Uterus (tissue), 4 donors: ENCODE data around the gene PYDC2. TPM values are rescaled to one million over a fixed set of nuclear protein-coding genes. Genes with fewer than 3 reads are reported as not detected.

Experiments used
- DNase-seq, 2 donors: peaks; one replicate each; pipeline ENCODE4 v3.0.0-alpha.2; 2019 to 2020
- H3K27ac ChIP-seq, 2 donors: fragments of 200-600 bp; sonication (generic); 1 replicate in 1 of 2; 2 replicates in 1 of 2; pipeline ENCODE4 v1.5.1; 2016 to 2018
- H3K27me3 ChIP-seq, 2 donors: fragments of 200-600 bp; sonication (generic); one replicate each; pipeline ENCODE4 v1.5.1; 2018 to 2019; ENCODE audit warnings: control low read depth in 1 of 2
- H3K36me3 ChIP-seq, 2 donors: fragments of 200-600 bp; sonication (generic); one replicate each; pipeline ENCODE4 v1.5.1; 2019; ENCODE audit warnings: control low read depth in 1 of 2
- H3K4me1 ChIP-seq, 2 donors: fragments of 200-600 bp; sonication (generic); one replicate each; pipeline ENCODE4 v1.5.1; 2018 to 2019; ENCODE audit warnings: control low read depth in 1 of 2
- H3K4me3 ChIP-seq, 2 donors: fragments of 200-600 bp; sonication (generic); 1 replicate in 1 of 2; 2 replicates in 1 of 2; pipeline ENCODE4 v1.5.1; 2018 to 2019; ENCODE audit warnings: mild to moderate bottlenecking in 1 of 2
- H3K9me3 ChIP-seq, 2 donors: fragments of 200-600 bp; sonication (generic); one replicate each; pipeline ENCODE4 v1.5.1; 2019; ENCODE audit warnings: control low read depth in 1 of 2
- CTCF ChIP-seq, 4 experiments: fragments of 200-600 bp in 2 of 4; fragments of 450-650 bp in 2 of 4; sonication (generic) in 2 of 4; IDR thresholded peaks; one replicate each; pipeline ENCODE4 v1.5.1; 2016 to 2019; ENCODE audit warnings: antibody characterized with exemption in 4 of 4, mild to moderate bottlenecking in 2 of 4, moderate library complexity in 1 of 4
- POLR2A ChIP-seq, 2 donors: fragments of 450-650 bp; IDR thresholded peaks; one replicate each; pipeline ENCODE4 v1.6.1; 2016; ENCODE audit warnings: antibody characterized with exemption in 2 of 2, mild to moderate bottlenecking in 1 of 2, moderate library complexity in 1 of 2
- intact Hi-C: fragments of 100-400 bp; cut with DNase I; formaldehyde crosslinking; loops from one replicate; pipeline ENCODE4 v1.15.1; 2023; ENCODE audit warnings: low total_unique reads
- total RNA-seq, 4 donors: library from RNA; depleted of rRNA in 3 of 4; stranded (reverse); fragments of >200 nt in 3 of 4; gene quantifications; one replicate each; pipeline versions ENCODE4 v1.1.0 to v1.2.4, GENCODE V29; 2014 to 2023
- donor health status: DM: yes; HTN: yes; CAD: no.

The PYDC2 gene
- total RNA-seq, 4 donors from 2014 or later: not detected

- no peaks in the 10 kb centered on the region for H3K27me3 ChIP-seq
- H3K4me1 ChIP-seq: no peaks in the 10 kb centered on the region
- no peak overlapping the region for H3K27ac ChIP-seq
- TF ChIP-seq POLR2A (IDR thresholded peaks at IDR 0.05): no peak
- TF ChIP-seq CTCF (IDR thresholded peaks at IDR 0.05): no peak
- H3K36me3 ChIP-seq: no peaks in the 10 kb centered on the region
- no peaks in the 10 kb centered on the region for H3K9me3 ChIP-seq
- no peak for DNase-seq
- intact Hi-C loops: no loop called here
- no peak overlapping the region for H3K4me3 ChIP-seq
Observed at GRCh38 chr3:191449256-191449655, 11.7 kb upstream of the PYDC2 start.

GRCh38 chr3:191455257-191455952, 5.6 kb upstream of the PYDC2 start:
- intact Hi-C loops: no loop called here
- no peaks in the 10 kb centered on the region for H3K4me1 ChIP-seq
- no peaks in the 10 kb centered on the region for H3K27me3 ChIP-seq
- DNase-seq: no peak
- H3K27ac ChIP-seq: no peak overlapping the region
- H3K4me3 ChIP-seq: no peak overlapping the region
- no peaks in the 10 kb centered on the region for H3K9me3 ChIP-seq
- no peak for TF ChIP-seq CTCF (IDR thresholded peaks at IDR 0.05)
- H3K36me3 ChIP-seq: no peaks in the 10 kb centered on the region

GRCh38 chr3:191460360-191460759, 603 bp upstream of the PYDC2 start:
- no peaks in the 10 kb centered on the region for H3K4me1 ChIP-seq

GRCh38 chr3:191470080-191470479, 9.1 kb downstream of the PYDC2 start:
- DNase-seq: no peak
- H3K4me3 ChIP-seq: no peak overlapping the region
- H3K27ac ChIP-seq: no peak overlapping the region
- H3K27me3 ChIP-seq: no peaks in the 10 kb centered on the region
- H3K4me1 ChIP-seq: no peaks in the 10 kb centered on the region
- TF ChIP-seq POLR2A (IDR thresholded peaks at IDR 0.05) (no peak), CTCF (IDR thresholded peaks at IDR 0.05) (no peak)
- intact Hi-C loops: no loop called here
- H3K36me3 ChIP-seq: no peaks in the 10 kb centered on the region
- no peaks in the 10 kb centered on the region for H3K9me3 ChIP-seq

More at GRCh38 chr3:191460360-191460759, 603 bp upstream of the PYDC2 start:
- H3K27me3 ChIP-seq: no peaks in the 10 kb centered on the region
- TF ChIP-seq POLR2A (IDR thresholded peaks at IDR 0.05) (no peak), CTCF (IDR thresholded peaks at IDR 0.05) (no peak)
- H3K4me3 ChIP-seq: no peak overlapping the region
- H3K27ac ChIP-seq: no peak overlapping the region
- DNase-seq: no peak
- H3K36me3 ChIP-seq: no peaks in the 10 kb centered on the region
- no peaks in the 10 kb centered on the region for H3K9me3 ChIP-seq
- intact Hi-C loops: no loop called here

GRCh38 chr3:191470545-191470944, 9.6 kb downstream of the PYDC2 start:
- Histone ChIP-seq H3K27ac (no peak overlapping the region), H3K36me3 (no peaks in the 10 kb centered on the region), H3K4me1 (no peaks in the 10 kb centered on the region), H3K9me3 (no peaks in the 10 kb centered on the region), H3K27me3 (no peaks in the 10 kb centered on the region), H3K4me3 (no peak overlapping the region)
- intact Hi-C loops: no loop called here
- DNase-seq: no peak
- TF ChIP-seq POLR2A (IDR thresholded peaks at IDR 0.05): no peak
